Uterus (tissue), 2 donors: ENCODE results near the gene SND1.

ENCODE experiments used
- CTCF ChIP-seq, 4 experiments: fragments of 200-600 bp in 2 of 4; fragments of 450-650 bp in 2 of 4; sonication (generic) in 2 of 4; IDR thresholded peaks; one replicate each; pipeline ENCODE4 v1.5.1; 2016 to 2019; ENCODE audit warnings: antibody characterized with exemption in 4 of 4, mild to moderate bottlenecking in 2 of 4, moderate library complexity in 1 of 4
- POLR2A ChIP-seq, 2 donors: fragments of 450-650 bp; IDR thresholded peaks; one replicate each; pipeline ENCODE4 v1.6.1; 2016; ENCODE audit warnings: antibody characterized with exemption in 2 of 2, mild to moderate bottlenecking in 1 of 2, moderate library complexity in 1 of 2

- TF ChIP-seq CTCF (IDR thresholded peaks at IDR 0.05) = no peak
- no peak for TF ChIP-seq POLR2A (IDR thresholded peaks at IDR 0.05)
These were observed 294.1 kb downstream of the SND1 start for GRCh38 chr7:127946111-127946510.
